H7 (cell line): Measurements from ENCODE around the gene SMYD3. TPM values are rescaled to one million over a fixed set of nuclear protein-coding genes. Genes with fewer than 3 reads are reported as not detected.
A peak's percentile ranks its signal among the peaks of the same experiment; 100 is the strongest.

Experiments
- DNase-seq: peaks from one replicate; pipeline ENCODE4 v3.0.0; 2012
- H3K27me3 ChIP-seq: 2 replicates; pipeline ENCODE4 v1.6.0; 2011; ENCODE audit warnings: mild to moderate bottlenecking, low read length; ENCODE audit not compliant: control insufficient read depth, insufficient read depth
- H3K36me3 ChIP-seq: replicated peaks from 2 replicates; pipeline ENCODE4 v1.5.1; 2011; ENCODE audit warnings: low read length; ENCODE audit not compliant: control insufficient read depth, insufficient read depth
- H3K4me3 ChIP-seq: 2 replicates; pipeline ENCODE4 v1.5.1; 2011; ENCODE audit warnings: low read depth, mild to moderate bottlenecking, control low read depth, low read length, moderate library complexity; ENCODE audit not compliant: insufficient read depth
- total RNA-seq: library from RNA; depleted of rRNA; stranded (reverse); fragments of >200 nt; shearing (Covaris generic); gene quantifications from 2 replicates; pipeline ENCODE4 v1.2.3, GENCODE V29; 2014

The SMYD3 gene
- total RNA-seq, 1 experiment from 2014 or later, result 31.0 TPM

DNA sequence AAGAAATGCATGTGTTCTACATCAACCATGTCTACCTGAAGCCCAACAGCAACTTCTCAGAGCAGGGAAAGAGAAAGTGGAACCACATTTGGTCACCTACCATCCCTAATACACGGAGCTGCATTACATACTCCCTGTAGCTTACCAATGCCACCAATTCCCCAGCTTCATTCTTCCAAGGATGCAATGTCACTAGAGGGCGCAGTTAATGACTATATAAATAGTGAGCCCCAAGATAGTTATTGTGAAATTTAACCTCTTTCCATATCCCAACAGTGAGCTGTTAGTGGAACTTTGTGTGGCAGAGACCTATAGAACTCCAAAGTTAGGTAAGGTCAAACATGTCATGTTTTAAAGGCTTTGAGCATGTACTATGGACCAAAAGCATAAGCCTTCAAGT, 618.3 kb downstream of the SMYD3 start:
- Histone ChIP-seq H3K4me3 (no peak overlapping the region), H3K27me3 (no peaks in the 10 kb centered on the region), H3K36me3 (no peaks in the 10 kb centered on the region)
- peak; percentile 55 for DNase-seq

DNA sequence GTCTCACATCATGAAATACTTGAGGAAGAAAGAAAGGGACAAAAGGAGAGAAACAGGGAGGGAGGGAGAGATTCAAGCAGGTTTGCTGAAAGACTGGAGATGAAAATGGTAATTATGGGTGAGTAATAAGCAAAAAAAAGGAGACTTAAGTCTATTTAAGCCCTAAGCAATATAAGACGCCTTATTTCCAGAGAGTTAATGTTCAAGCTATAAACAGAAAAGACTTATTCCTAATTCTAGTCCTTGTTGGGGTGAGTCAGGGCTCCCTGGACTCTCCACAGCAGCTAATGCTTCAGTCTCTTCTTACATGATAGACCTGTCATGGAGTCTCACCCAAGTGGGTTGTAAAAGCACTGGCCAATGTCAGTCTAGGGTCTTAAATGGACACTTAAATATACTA, 619.2 kb downstream of the SMYD3 start:
- H3K4me3 ChIP-seq, result no peak overlapping the region
- no peak for DNase-seq
- no peaks in the 10 kb centered on the region for H3K36me3 ChIP-seq
- H3K27me3 ChIP-seq, result no peaks in the 10 kb centered on the region

DNA sequence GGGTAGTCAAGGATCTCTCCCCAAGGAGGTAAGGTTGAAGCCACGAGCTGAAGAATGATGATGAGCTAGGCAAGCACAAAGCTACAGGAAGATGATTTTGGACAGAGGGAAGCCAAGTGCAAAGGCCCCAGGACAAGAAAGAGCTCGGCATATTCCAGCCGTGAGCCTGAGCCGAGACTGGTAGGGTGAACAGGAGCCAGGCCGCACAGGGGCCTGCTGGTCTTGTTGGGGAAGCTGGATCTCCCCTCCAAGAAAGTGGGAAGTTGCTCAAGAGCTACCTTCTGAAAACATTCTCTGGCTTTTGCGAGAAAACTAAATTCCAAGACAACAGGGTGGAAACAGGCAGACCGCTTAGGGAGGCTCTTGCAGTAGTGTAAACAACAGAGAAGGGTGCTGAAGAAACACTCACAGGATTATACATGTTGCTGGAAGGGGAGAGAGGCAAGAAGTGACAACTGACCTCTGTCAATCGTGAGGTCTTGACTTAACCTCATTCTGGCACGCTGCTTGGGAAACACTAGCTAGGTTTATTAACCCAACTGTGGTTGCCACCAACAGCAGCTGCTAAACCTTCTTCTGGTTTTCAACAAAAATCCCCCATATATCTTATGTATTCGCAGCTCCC, 625.2 kb downstream of the SMYD3 start:
- H3K36me3 ChIP-seq, result no peaks in the 10 kb centered on the region
- DNase-seq, result no peak
- no peaks in the 10 kb centered on the region for H3K27me3 ChIP-seq
- no peak overlapping the region for H3K4me3 ChIP-seq

DNA sequence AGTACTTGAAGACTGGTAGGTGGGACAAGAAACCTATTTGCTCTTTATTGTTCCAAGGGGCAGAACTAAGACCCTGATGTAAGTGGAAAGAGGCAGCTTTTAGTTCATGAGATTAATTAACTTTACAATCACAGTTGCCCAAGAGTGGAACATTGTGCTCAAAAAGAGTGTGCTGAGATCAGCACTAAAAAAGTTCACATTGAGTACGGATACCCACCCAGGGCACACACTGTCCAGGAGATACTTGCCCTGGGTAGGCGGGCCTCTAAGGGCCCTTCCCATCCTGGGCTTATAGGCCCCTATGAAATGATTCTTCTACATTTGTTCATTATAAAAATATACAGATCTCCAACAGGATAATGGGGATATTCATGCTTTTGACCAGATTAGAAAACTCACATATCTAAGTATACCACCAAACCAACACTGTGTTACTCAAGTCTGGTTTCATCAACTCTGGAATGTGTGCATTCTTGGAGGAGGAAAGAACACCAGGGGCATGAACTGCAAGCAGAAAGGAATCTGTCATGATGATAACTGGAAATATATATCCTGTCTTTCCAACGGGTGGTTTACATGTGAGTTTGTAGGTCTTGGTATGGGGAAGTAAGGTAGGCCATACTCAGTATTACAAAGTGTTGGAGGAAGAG, 626.2 kb downstream of the SMYD3 start:
- H3K36me3 ChIP-seq, result no peaks in the 10 kb centered on the region
- no peaks in the 10 kb centered on the region for H3K27me3 ChIP-seq
- DNase-seq, result no peak

DNA sequence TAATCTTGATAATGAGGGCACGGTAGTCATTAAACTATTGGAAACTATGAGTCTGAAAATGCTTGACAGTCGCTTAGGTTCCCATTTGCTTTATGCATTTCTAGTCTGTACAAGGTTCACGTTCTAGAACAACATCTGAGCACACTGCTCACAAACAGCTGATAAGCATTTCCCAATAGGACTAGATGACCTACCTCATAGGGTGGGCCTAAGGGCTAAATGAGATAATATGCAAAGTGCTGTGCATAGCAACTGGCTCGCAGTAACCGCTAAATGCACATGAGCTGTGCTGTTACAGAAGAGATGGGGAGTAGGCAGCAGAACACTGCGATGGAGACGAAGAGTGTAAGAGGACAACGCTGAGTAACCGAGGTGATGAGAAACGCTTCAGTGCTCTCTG, 628.0 kb downstream of the SMYD3 start:
- Histone ChIP-seq H3K27me3 (no peaks in the 10 kb centered on the region), H3K36me3 (no peaks in the 10 kb centered on the region), H3K4me3 (no peak overlapping the region)
- DNase-seq, result no peak

More for the DNA sequence above, 626.2 kb downstream of the SMYD3 start:
- H3K4me3 ChIP-seq, result no peak overlapping the region

DNA sequence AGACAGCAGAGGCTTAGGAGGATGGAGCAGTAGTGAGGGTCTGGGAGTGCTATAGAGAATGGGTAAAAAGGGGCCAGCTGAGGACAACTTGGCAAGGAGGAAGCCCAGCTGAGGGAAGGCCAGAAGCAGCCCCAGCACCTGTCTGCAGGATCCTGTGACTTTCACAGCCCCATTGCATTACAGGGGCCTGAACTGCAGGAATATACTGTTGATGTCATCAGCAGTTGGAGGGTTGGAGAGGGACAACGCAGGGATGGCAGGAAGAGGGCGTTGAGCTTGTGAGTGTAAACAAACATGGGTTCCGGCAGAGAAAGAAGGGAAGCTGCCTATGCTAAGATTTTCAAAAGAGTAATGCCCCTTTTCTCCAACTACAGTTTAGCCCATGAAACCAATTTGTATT, 628.5 kb downstream of the SMYD3 start:
- Histone ChIP-seq H3K27me3 (no peaks in the 10 kb centered on the region), H3K4me3 (no peak overlapping the region), H3K36me3 (no peaks in the 10 kb centered on the region)
- DNase-seq, result no peak

DNA sequence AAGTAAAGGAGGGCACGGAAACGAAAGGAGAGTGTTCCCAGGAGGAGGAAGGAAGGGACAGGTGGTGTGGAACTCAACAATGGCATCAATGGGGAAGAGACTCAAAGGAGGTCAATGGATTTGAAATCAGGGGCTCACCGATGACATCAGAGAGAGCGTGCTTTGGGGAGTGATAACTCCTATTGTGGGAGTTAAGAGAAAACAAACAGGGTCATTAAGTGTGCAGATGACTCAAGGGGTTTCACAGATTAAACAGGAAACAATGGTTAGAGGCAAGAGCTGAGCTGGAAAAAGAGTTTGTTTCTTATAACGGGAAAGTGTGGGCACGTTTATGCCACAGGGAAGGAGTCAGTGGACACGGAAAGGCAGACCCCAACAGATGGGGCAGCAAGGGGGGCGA, 629.1 kb downstream of the SMYD3 start:
- Histone ChIP-seq H3K36me3 (no peaks in the 10 kb centered on the region), H3K4me3 (no peak overlapping the region), H3K27me3 (no peaks in the 10 kb centered on the region)
- DNase-seq, result no peak

DNA sequence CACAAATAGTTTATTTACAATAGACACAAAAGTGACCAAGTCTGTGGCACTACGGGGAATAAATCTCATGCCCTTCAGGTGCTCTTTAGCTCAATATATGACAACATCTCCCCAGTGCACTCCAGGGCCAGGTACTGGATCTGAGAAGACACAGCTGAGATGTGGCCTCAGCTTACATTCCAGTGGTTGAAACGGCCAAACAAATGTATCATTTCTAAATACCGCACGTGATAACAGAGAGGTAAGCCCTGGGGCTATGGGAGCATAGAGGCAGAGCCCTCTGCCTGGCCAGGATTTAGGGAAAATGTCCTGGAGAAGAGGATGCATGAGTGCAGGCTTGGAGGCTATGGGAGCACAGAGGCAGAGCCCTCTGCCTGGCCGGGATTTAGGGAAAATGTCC, 630.5 kb downstream of the SMYD3 start:
- Histone ChIP-seq H3K27me3 (no peaks in the 10 kb centered on the region), H3K4me3 (no peak overlapping the region), H3K36me3 (no peaks in the 10 kb centered on the region)
- DNase-seq, result no peak

DNA sequence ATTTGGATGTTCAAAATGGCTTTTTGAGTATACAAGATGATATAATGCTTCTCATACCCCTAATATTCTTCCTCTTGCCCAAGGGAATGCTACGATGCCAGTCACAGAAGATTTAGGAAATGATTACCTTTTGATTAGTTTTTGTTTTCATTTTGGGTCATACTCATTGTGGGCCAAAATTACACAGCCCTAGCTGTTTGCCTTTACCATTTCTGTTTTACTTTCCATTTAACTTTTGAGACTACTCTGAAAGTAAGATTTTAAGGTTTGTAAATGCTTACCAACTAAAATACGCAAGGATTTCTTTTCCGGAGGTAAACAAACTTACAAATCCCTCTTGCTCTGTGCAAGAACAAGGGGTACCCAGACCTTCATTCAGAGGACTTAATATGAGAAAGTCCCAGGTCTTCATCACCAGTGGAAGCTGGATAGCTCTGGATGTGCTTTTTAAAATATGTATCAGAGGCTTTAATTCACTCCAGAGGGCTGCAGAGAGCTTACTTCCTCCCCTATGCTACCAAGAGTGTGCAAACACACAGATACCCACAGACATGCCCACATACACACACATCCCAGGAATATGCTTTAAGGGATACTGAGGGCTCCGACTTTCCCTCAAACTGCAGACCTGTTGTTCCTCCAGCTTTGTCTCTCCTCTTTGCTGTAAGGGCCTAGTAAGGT, 631.4 kb downstream of the SMYD3 start:
- DNase-seq, result no peak

DNA sequence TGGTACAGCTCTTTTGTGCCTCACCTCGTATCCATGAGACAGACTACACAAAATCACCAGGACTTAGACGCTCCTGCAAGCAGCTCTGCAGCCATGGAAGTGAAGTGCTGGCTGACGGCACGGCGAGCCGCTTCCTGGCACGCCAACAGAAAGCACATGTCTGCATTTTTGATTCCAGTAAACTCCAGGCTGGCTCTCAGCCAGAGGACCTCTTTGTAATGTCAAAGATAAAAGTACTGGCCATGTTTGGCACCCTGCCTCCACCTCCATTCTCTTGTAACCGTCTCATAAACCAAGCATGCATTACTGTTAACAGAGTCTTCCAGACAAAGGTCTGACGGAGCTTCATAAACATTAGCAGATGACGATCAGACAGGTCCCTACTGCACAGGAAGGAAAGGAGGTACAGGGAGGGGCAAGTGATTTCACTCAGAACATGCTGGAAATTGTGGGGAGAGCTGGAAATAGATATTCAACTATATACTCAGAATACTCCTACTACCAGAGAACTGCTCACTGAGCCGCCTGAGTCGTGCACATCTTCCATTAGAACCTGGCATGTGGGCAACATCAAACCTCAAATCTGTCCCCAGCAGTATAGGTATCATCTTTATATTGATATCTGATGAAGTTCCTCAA, 632.0 kb downstream of the SMYD3 start:
- Histone ChIP-seq H3K36me3 (no peaks in the 10 kb centered on the region), H3K27me3 (no peaks in the 10 kb centered on the region), H3K4me3 (no peak overlapping the region)
- no peak for DNase-seq

More for the DNA sequence above, 631.4 kb downstream of the SMYD3 start:
- Histone ChIP-seq H3K36me3 (no peaks in the 10 kb centered on the region), H3K27me3 (no peaks in the 10 kb centered on the region), H3K4me3 (no peak overlapping the region)

DNA sequence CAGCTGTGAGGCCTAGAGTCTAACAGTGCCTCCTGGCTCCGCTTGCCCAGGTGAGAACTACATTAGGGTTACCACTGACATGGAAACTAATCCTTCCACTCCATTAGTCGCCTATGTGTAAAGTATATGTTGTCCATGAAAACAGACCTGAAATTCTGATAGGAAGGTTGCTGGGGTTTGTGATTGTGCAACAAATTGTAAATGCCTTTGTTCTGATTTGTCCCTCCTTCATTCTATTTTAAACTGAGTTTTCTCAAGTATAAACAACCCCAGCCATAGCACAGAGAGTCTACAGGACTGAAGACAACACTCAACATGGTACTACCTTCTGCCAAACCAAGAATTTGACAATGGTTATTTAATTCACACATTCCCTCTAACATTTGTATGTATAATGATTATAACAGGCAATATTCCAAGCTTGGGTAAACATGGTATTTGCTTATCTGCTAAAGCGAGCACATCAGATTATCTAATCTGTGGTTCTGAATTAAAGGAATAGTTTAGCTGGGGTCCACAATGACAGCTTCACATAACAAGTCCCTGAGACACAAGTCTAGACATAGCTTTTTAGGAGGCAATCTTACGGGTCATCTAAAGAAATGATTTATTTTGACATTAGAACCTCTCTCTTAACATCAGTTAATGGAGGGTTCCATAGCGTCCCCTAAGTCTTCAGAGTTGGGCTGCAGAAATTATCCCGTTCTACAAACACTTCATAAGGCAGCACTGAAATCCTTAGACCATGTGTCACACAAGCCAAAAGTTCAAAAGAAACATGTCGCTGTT, 633.0 kb downstream of the SMYD3 start:
- H3K36me3 ChIP-seq, result no peaks in the 10 kb centered on the region
- DNase-seq, result no peak

DNA sequence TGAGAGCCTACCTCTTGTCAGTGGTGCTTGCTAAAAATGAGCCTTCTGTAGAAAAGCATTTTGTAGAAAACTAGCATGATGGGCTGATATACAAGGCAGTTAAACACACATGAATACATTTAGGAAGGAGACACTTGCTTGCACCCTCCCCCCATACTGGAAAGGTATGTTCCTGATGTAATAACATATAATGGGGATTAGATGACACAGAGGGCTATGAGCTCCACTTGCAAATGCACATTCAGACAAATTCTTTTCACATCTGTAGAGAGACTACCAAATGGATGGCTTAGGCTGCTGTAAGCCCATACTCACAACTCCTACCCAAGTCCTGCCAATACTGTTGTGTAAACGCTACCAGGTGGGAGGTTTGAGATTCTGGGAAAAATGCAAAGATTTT, 634.0 kb downstream of the SMYD3 start:
- Histone ChIP-seq H3K4me3 (no peak overlapping the region), H3K27me3 (no peaks in the 10 kb centered on the region), H3K36me3 (no peaks in the 10 kb centered on the region)
- no peak for DNase-seq

More for the DNA sequence above, 633.0 kb downstream of the SMYD3 start:
- H3K4me3 ChIP-seq, result no peak overlapping the region
- no peaks in the 10 kb centered on the region for H3K27me3 ChIP-seq

DNA sequence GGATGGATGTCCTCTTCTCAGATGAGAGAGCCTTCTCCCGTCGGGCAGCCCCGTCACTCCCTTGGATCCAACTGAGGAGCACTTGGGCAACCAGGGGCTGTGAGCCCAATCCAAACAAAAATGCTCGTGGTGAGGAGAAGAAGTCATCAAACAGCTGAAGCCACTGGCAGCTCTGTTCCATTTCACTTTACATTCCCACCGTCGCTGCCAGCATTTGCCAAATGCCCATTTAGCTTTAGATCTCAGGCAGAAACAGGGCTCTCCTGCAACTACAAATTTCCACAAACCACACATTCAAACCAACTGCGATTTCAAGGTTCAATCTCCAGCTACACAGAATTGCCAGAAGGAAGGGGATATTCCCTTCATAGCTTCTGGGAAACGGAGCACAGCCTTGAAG, 634.6 kb downstream of the SMYD3 start:
- H3K36me3 ChIP-seq, result no peaks in the 10 kb centered on the region
- DNase-seq, result no peak
- H3K4me3 ChIP-seq, result no peak overlapping the region
- H3K27me3 ChIP-seq, result no peaks in the 10 kb centered on the region

DNA sequence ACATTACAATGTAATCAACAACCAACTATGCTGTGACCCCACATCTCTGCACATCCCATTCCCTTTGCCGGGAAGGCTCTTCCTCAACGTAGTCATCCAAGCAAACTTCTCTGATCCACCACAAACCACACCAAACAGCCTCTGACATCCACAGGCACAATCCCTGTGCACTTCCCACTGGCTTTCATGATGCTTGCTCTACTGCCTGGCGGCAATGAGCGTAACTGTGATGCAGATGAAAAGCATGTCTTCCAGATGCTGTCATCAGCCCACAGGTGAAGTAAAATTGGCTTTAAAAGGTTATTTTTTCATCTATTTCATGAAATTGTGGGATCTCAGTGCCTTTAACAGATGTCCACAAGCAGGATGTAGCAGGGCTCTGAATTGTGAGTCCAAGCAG, 635.2 kb downstream of the SMYD3 start:
- H3K36me3 ChIP-seq, result no peaks in the 10 kb centered on the region
- no peak overlapping the region for H3K4me3 ChIP-seq
- H3K27me3 ChIP-seq, result no peaks in the 10 kb centered on the region
- no peak for DNase-seq
